ENCODE measurements around the gene ALDH3B2.

DNA sequence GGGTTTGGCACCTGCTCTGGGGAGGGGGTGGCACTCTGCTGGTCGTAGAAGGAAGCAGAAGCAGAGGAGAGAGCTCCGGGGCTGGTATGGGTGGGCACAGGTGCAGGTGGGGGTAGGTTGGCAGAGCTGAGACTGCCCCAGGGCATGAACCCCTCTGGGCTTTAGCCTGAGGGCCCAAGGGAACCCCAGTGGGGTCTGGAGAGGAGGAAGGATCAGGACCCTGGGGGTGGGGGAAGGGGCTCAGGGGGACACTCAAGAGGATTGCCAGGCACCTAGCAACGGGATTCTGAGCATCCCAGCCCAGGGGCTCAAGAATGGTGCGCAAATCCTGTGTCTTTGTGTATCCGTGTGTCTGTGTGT, 6.3 kb downstream of the ALDH3B2 start:
- TF ChIP-seq, protein P1, sequence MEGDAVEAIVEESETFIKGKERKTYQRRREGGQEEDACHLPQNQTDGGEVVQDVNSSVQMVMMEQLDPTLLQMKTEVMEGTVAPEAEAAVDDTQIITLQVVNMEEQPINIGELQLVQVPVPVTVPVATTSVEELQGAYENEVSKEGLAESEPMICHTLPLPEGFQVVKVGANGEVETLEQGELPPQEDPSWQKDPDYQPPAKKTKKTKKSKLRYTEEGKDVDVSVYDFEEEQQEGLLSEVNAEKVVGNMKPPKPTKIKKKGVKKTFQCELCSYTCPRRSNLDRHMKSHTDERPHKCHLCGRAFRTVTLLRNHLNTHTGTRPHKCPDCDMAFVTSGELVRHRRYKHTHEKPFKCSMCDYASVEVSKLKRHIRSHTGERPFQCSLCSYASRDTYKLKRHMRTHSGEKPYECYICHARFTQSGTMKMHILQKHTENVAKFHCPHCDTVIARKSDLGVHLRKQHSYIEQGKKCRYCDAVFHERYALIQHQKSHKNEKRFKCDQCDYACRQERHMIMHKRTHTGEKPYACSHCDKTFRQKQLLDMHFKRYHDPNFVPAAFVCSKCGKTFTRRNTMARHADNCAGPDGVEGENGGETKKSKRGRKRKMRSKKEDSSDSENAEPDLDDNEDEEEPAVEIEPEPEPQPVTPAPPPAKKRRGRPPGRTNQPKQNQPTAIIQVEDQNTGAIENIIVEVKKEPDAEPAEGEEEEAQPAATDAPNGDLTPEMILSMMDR (IDR thresholded peaks at IDR 0.05; ENCODE audit: low read depth, low read length, poor library complexity, severe bottlenecking), result no peak
- no peak for TF ChIP-seq EZH2phosphoT487 (IDR thresholded peaks at IDR 0.05; ENCODE audit: borderline replicate concordance, low read length)

All from DOHH2 (cell line).